H1 (cell line): ENCODE data around the gene MMP3. TPM values are rescaled to one million over a fixed set of nuclear protein-coding genes. Genes with fewer than 3 reads are reported as not detected.
A peak's percentile ranks its signal among the peaks of the same experiment; 100 is the strongest.

ENCODE experiments used
- ASH2L ChIP-seq: fragments of 200-600, 300-600 bp; sonication (generic); IDR thresholded peaks from one replicate; pipeline ENCODE4 v1.7.1; 2017; ENCODE audit warnings: low read length
- BCL11A ChIP-seq, 2 experiments: IDR thresholded peaks; one replicate each; pipeline ENCODE4 v1.6.1; 2011; ENCODE audit warnings: low read depth in 2 of 2, low read length in 2 of 2, mild to moderate bottlenecking in 2 of 2
- BRCA1 ChIP-seq: IDR thresholded peaks from 2 replicates; pipeline ENCODE4 v1.6.1; 2012; ENCODE audit warnings: low read depth, low read length, improper control_type of control experiment
- CEBPB ChIP-seq: IDR thresholded peaks from 2 replicates; pipeline ENCODE4 v1.6.1; 2012; ENCODE audit warnings: low read depth, low read length
- CREB1 ChIP-seq: IDR thresholded peaks from 2 replicates; pipeline ENCODE4 v1.6.1; 2012; ENCODE audit warnings: inconsistent platforms
- EGR1 ChIP-seq: IDR thresholded peaks from 2 replicates; pipeline ENCODE4 v1.6.1; 2011; ENCODE audit warnings: low read depth, low read length, borderline replicate concordance
- EP300 ChIP-seq, 2 experiments: IDR thresholded peaks; 1 replicate in 1 of 2; 2 replicates in 1 of 2; pipeline ENCODE4 v1.6.1; 2011 to 2012; ENCODE audit warnings: low read depth in 2 of 2, low read length in 2 of 2, mild to moderate bottlenecking in 2 of 2, borderline replicate concordance in 1 of 2, inconsistent platforms in 1 of 2, moderate library complexity in 1 of 2
- GABPA ChIP-seq: IDR thresholded peaks from 2 replicates; pipeline ENCODE4 v1.6.1; 2011; ENCODE audit warnings: mild to moderate bottlenecking, low read length, moderate library complexity, borderline replicate concordance; ENCODE audit not compliant: insufficient read depth
- JUN ChIP-seq: IDR thresholded peaks from 2 replicates; pipeline ENCODE4 v1.6.1; 2011; ENCODE audit warnings: low read depth, mild to moderate bottlenecking, improper control_type of control experiment, low read length
- JUND ChIP-seq: IDR thresholded peaks from 2 replicates; pipeline ENCODE4 v1.6.1; 2011; ENCODE audit warnings: mild to moderate bottlenecking, improper control_type of control experiment, low read length
- KDM1A ChIP-seq: fragments of 200-600, 300-600 bp; sonication (generic); IDR thresholded peaks from 2 replicates; pipeline ENCODE4 v1.7.1; 2016; ENCODE audit warnings: mild to moderate bottlenecking, low read length, borderline replicate concordance
- KDM5A ChIP-seq: fragments of 200-600 bp; IDR thresholded peaks from 2 replicates; pipeline ENCODE4 v1.7.1; 2012; ENCODE audit warnings: mild to moderate bottlenecking, low read length, inconsistent platforms, mixed read lengths
- PHF8 ChIP-seq: fragments of 200-600 bp; sonication (generic); conservative IDR thresholded peaks from 2 replicates; pipeline ENCODE4 v1.7.1; 2012; ENCODE audit warnings: low read depth, mild to moderate bottlenecking, inconsistent platforms, low read length, moderate library complexity
- SIRT6 ChIP-seq: IDR thresholded peaks from one replicate; pipeline ENCODE4 v1.7.1; 2012; ENCODE audit warnings: low read length, inconsistent platforms
- SP1 ChIP-seq: IDR thresholded peaks from 2 replicates; pipeline ENCODE4 v1.6.1; 2011; ENCODE audit warnings: low read depth, low read length
- SP4 ChIP-seq: IDR thresholded peaks from 2 replicates; pipeline ENCODE4 v1.6.1; 2012; ENCODE audit warnings: low read length, inconsistent platforms
- SRF ChIP-seq: IDR thresholded peaks from 2 replicates; pipeline ENCODE4 v1.6.1; 2011; ENCODE audit warnings: mild to moderate bottlenecking, low read depth, low read length, moderate library complexity
- SUZ12 ChIP-seq: fragments of 200-600 bp; sonication (generic); IDR thresholded peaks from 2 replicates; pipeline ENCODE4 v1.6.1; 2012; ENCODE audit warnings: mild to moderate bottlenecking, inconsistent platforms, low read length, moderate library complexity, mixed read lengths
- TAF1 ChIP-seq: IDR thresholded peaks from 2 replicates; pipeline ENCODE4 v1.6.1; 2011; ENCODE audit warnings: mild to moderate bottlenecking, low read depth, low read length
- TBP ChIP-seq: IDR thresholded peaks from 2 replicates; pipeline ENCODE4 v1.6.1; 2011; ENCODE audit warnings: low read depth, low read length, improper control_type of control experiment
- YY1 ChIP-seq: IDR thresholded peaks from 2 replicates; pipeline ENCODE4 v1.6.1; 2011; ENCODE audit warnings: low read depth, mild to moderate bottlenecking, low read length
- polyA plus RNA-seq, 7 experiments: library from polyadenylated mRNA; depleted of rRNA in 3 of 7; stranded (reverse) in 5 of 7; unstranded in 2 of 7; fragments of >200 nt in 5 of 7; fragments of 200-250 nt in 2 of 7; gene quantifications; 1 replicate in 5 of 7; 2 replicates in 1 of 7; 4 replicates in 1 of 7; pipeline versions ENCODE4 v1.2.1 to v1.2.3, GENCODE V29; 2011 to 2013; ENCODE audit warnings: missing spikeins in 2 of 7, mixed read lengths in 2 of 7
- total RNA-seq: library from RNA; stranded (reverse); fragmentation: NEBNext Ultra II Directional; extraction: Animal tissue kit (Norgen Biotek cat#: 25700); gene quantifications from 2 replicates; pipeline ENCODE4 v1.2.1, GENCODE V29; 2021
- TF ChIP-seq, protein P1 (sequence below): IDR thresholded peaks from 2 replicates; pipeline ENCODE4 v1.6.1; 2012; ENCODE audit warnings: inconsistent platforms
- TF ChIP-seq, protein P2 (sequence below): IDR thresholded peaks from 2 replicates; pipeline ENCODE4 v1.6.1; 2011; ENCODE audit warnings: low read length, improper control_type of control experiment
- TF ChIP-seq, protein P3 (sequence below), 3 experiments: IDR thresholded peaks; 1 replicate in 2 of 3; 2 replicates in 1 of 3; pipeline versions ENCODE4 v1.5.1 to v1.6.1; 2011; ENCODE audit warnings: low read length in 3 of 3, mild to moderate bottlenecking in 3 of 3, inconsistent platforms in 2 of 3, low read depth in 1 of 3, moderate library complexity in 1 of 3; ENCODE audit not compliant: insufficient read depth in 1 of 3; ENCODE audit errors: control extremely low read depth in 1 of 3

MMP3 gene
- total and polyA plus RNA-seq, 2 of the 8 experiments (the other 6 are each of a cell fraction or from before 2014, with no cell fraction given): not detected

DNA sequence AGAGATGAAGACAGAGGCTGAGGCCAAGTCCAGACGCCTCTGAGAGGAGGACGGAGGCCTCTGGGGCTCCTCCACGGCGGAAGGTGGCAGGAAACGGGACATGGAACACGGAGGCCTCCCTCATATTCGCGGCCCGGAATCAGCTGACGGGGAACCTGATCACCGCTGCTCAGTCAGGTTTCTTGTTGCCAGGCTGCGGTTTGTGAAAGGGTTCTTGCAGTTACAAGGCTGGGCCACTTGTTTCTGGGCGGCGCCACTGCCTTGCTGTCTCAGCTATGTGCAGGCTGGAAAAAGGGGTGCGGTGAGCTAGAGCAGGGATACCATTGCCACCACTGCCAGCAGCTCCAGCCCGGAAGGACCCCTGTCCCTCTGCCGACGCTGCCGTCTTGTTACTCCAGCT is 35.5 kb downstream of the MMP3 start (continued):
- TF ChIP-seq KDM1A (no peak; the same call in 1 of the 2 replicates), TBP (peak; percentile 24; the same call in 1 of the 2 replicates), TAF1 (0 out of 2 replicates have a peak, but pooled peaks have one; percentile 27), CEBPB (no peak), JUND (peak; percentile 45; the same call in 1 of the 2 replicates), EGR1 (no peak), JUN (no peak), KDM5A (no peak), SIRT6 (no peak), SP1 (no peak), SRF (no peak), BRCA1 (no peak), ASH2L (no peak), YY1 (peak; percentile 57; the same call in 1 of the 2 replicates), CREB1 (peak; percentile 48; the same call in 1 of the 2 replicates), SUZ12 (no peak), GABPA (no peak), SP4 (no peak), PHF8 (no peak), BCL11A (IDR thresholded peaks at IDR 0.05; ENCODE audit: low read depth in 2 of 2, low read length in 2 of 2) (no peak), EP300 (IDR thresholded peaks at IDR 0.05; ENCODE audit: borderline replicate concordance in 1 of 2, low read depth in 2 of 2, low read length in 2 of 2) (no peak)
- TF ChIP-seq, protein P1, sequence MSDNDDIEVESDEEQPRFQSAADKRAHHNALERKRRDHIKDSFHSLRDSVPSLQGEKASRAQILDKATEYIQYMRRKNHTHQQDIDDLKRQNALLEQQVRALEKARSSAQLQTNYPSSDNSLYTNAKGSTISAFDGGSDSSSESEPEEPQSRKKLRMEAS: peak; percentile 65
- TF ChIP-seq, protein P2, sequence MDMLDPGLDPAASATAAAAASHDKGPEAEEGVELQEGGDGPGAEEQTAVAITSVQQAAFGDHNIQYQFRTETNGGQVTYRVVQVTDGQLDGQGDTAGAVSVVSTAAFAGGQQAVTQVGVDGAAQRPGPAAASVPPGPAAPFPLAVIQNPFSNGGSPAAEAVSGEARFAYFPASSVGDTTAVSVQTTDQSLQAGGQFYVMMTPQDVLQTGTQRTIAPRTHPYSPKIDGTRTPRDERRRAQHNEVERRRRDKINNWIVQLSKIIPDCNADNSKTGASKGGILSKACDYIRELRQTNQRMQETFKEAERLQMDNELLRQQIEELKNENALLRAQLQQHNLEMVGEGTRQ: peak; percentile 47; the same call in 1 of the 2 replicates
- TF ChIP-seq, protein P3, sequence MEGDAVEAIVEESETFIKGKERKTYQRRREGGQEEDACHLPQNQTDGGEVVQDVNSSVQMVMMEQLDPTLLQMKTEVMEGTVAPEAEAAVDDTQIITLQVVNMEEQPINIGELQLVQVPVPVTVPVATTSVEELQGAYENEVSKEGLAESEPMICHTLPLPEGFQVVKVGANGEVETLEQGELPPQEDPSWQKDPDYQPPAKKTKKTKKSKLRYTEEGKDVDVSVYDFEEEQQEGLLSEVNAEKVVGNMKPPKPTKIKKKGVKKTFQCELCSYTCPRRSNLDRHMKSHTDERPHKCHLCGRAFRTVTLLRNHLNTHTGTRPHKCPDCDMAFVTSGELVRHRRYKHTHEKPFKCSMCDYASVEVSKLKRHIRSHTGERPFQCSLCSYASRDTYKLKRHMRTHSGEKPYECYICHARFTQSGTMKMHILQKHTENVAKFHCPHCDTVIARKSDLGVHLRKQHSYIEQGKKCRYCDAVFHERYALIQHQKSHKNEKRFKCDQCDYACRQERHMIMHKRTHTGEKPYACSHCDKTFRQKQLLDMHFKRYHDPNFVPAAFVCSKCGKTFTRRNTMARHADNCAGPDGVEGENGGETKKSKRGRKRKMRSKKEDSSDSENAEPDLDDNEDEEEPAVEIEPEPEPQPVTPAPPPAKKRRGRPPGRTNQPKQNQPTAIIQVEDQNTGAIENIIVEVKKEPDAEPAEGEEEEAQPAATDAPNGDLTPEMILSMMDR (IDR thresholded peaks at IDR 0.05; ENCODE audit: control extremely low read depth in 1 of 3, insufficient read depth in 1 of 3, low read depth in 1 of 3, low read length in 3 of 3): peak; percentile 70 to 91 (median 72)
